Caco-2 (cell line): ENCODE results near the gene CACNA1I. TPM values are rescaled to one million over a fixed set of nuclear protein-coding genes. Genes with fewer than 3 reads are reported as not detected.

ENCODE experiments used
- BruUV-seq: library from RNA; stranded (reverse); fragments of 400-500 nt; replicated peaks from 2 replicates; lab custom pipeline; 2021; lab: Mats Ljungman, UMichigan
- CTCF ChIA-PET: fragments of 300-600 bp; sonication (Branson Sonifier 250); formaldehyde crosslinking; loops from one replicate; lab custom pipeline; 2022; ENCODE audit warnings: antibody characterized with exemption; lab: Charles Lee
- POLR2A ChIA-PET: fragments of 300-600 bp; sonication (Branson Sonifier 250); formaldehyde crosslinking; loops from one replicate; lab custom pipeline; 2022; ENCODE audit warnings: antibody characterized with exemption; lab: Charles Lee
- DNase-seq, 2 experiments: peaks; one replicate each; pipeline versions ENCODE4 v3.0.0 to v3.0.0-alpha.2; 2020 to 2022
- H3K27me3 ChIP-seq: replicated peaks from 2 replicates; pipeline ENCODE4 v1.6.0; 2011; ENCODE audit warnings: low read length; ENCODE audit not compliant: control insufficient read depth, insufficient read depth
- H3K36me3 ChIP-seq: 2 replicates; pipeline ENCODE4 v1.5.1; 2011; ENCODE audit warnings: low read length; ENCODE audit not compliant: control insufficient read depth, insufficient read depth
- H3K4me1 ChIP-seq: fragments of 250-450 bp; sonication (Bioruptor Pico); 2 replicates; pipeline ENCODE4 v1.5.1; 2020; ENCODE audit warnings: mild to moderate bottlenecking
- H3K4me3 ChIP-seq: 2 replicates; pipeline ENCODE4 v1.5.1; 2011; ENCODE audit warnings: low read depth, mild to moderate bottlenecking, control low read depth, low read length
- H3K9me3 ChIP-seq: fragments of 250-450 bp; sonication (Bioruptor Pico); 2 replicates; pipeline ENCODE4 v1.5.1; 2020; ENCODE audit warnings: mild to moderate bottlenecking, moderate library complexity
- H3K27ac Mint-ChIP-seq: one replicate; pipeline ENCODE4 v1.8.0; 2022; ENCODE audit warnings: mixed read lengths; ENCODE audit not compliant: unreplicated experiment
- H3K27me3 Mint-ChIP-seq: one replicate; pipeline ENCODE4 v1.8.0; 2022; ENCODE audit warnings: mixed read lengths; ENCODE audit not compliant: insufficient read depth, unreplicated experiment
- H3K36me3 Mint-ChIP-seq: one replicate; pipeline ENCODE4 v1.8.0; 2022; ENCODE audit warnings: mild to moderate bottlenecking, mixed read lengths; ENCODE audit not compliant: insufficient read depth, unreplicated experiment
- H3K4me1 Mint-ChIP-seq: one replicate; pipeline ENCODE4 v1.8.0; 2022; ENCODE audit warnings: low read depth, mixed read lengths; ENCODE audit not compliant: unreplicated experiment
- H3K4me3 Mint-ChIP-seq: one replicate; pipeline ENCODE4 v1.8.0; 2022; ENCODE audit warnings: mild to moderate bottlenecking, moderate library complexity, mixed read lengths; ENCODE audit not compliant: unreplicated experiment
- H3K9me3 Mint-ChIP-seq: one replicate; pipeline ENCODE4 v1.8.0; 2022; ENCODE audit warnings: mixed read lengths; ENCODE audit not compliant: unreplicated experiment
- intact Hi-C: fragments of 100-400 bp; cut with micrococcal nuclease; formaldehyde crosslinking; loops from one replicate; pipeline ENCODE4 v1.10.0; 2022; ENCODE audit not compliant: unreplicated experiment
- total RNA-seq: library from RNA; stranded (reverse); gene quantifications from 2 replicates; pipeline ENCODE4 v1.2.3, GENCODE V29; 2022
- TF ChIP-seq, protein P1 (sequence below), 2 experiments: fragments of 200-600 bp in 1 of 2; IDR thresholded peaks; 1 replicate in 1 of 2; 2 replicates in 1 of 2; pipeline versions ENCODE4 v1.5.1 to v1.8.0; 2011 to 2022; ENCODE audit warnings: antibody characterized with exemption in 1 of 2, control low read depth in 1 of 2, inconsistent platforms in 1 of 2, low read depth in 1 of 2, low read length in 1 of 2, mild to moderate bottlenecking in 1 of 2, moderate library complexity in 1 of 2; ENCODE audit not compliant: insufficient read depth in 1 of 2, severe bottlenecking in 1 of 2, unreplicated experiment in 1 of 2

The CACNA1I gene
- total RNA-seq, 1 experiment from 2014 or later: not detected

DNA sequence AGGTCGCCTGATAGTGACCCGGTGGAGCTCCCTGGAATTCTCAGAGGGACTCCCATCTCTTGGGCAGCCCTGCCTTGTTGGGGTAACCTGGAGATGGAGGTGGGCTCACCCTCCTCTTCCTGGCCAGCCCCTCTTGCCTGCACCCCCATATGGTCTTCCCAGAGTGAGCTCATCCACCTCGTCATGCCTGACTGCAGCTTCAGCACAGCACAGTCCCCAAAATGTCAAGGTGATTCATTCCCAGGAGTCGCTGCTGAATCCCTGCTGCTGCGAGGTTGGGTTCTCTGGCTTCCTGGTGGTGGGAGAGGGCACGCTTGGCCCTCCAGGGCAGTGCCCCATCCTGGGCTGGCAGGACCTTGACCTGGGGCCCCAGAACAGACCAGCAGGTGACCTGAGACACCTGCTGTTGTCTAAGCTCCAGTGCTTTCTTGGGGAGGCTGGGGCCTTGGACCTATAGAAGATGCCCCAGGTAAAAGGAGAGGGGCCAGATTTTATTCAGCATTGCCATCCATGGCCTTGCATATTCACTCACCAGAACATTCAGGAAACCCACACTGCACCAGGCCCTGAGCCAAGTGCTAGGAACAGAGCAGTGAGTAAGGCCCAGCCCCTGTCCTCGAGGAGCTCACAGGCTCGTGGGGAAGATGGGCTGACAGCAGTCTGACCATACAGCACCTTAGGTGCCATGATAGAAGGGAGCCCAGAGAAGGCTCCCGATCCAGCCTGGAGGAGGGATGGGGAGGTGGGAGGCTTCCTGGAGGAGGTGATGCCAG is 72.9 kb downstream of the CACNA1I start:
- no peak overlapping the region for H3K27ac Mint-ChIP-seq
- POLR2A ChIA-PET: no interaction called here
- no peaks in the 10 kb centered on the region for H3K27me3 Mint-ChIP-seq
- no peaks in the 10 kb centered on the region for H3K4me1 ChIP-seq
- intact Hi-C loops: no loop called here
- no peak overlapping the region for H3K4me3 Mint-ChIP-seq
- no peaks in the 10 kb centered on the region for H3K9me3 Mint-ChIP-seq
- H3K36me3 Mint-ChIP-seq: no peaks in the 10 kb centered on the region
- TF ChIP-seq, protein P1, sequence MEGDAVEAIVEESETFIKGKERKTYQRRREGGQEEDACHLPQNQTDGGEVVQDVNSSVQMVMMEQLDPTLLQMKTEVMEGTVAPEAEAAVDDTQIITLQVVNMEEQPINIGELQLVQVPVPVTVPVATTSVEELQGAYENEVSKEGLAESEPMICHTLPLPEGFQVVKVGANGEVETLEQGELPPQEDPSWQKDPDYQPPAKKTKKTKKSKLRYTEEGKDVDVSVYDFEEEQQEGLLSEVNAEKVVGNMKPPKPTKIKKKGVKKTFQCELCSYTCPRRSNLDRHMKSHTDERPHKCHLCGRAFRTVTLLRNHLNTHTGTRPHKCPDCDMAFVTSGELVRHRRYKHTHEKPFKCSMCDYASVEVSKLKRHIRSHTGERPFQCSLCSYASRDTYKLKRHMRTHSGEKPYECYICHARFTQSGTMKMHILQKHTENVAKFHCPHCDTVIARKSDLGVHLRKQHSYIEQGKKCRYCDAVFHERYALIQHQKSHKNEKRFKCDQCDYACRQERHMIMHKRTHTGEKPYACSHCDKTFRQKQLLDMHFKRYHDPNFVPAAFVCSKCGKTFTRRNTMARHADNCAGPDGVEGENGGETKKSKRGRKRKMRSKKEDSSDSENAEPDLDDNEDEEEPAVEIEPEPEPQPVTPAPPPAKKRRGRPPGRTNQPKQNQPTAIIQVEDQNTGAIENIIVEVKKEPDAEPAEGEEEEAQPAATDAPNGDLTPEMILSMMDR (IDR thresholded peaks at IDR 0.05; ENCODE audit: insufficient read depth in 1 of 2, low read depth in 1 of 2, low read length in 1 of 2, severe bottlenecking in 1 of 2, unreplicated experiment in 1 of 2): no peak
- no peak overlapping the region for H3K4me3 ChIP-seq
- CTCF ChIA-PET: no interaction called here
- H3K9me3 ChIP-seq: no peaks in the 10 kb centered on the region
- no TSS peak for BruUV-seq
- no peak for DNase-seq
- H3K36me3 ChIP-seq: no peaks in the 10 kb centered on the region
- H3K4me1 Mint-ChIP-seq: no peaks in the 10 kb centered on the region
- no peaks in the 10 kb centered on the region; the same call in 1 of the 2 replicates for H3K27me3 ChIP-seq

DNA sequence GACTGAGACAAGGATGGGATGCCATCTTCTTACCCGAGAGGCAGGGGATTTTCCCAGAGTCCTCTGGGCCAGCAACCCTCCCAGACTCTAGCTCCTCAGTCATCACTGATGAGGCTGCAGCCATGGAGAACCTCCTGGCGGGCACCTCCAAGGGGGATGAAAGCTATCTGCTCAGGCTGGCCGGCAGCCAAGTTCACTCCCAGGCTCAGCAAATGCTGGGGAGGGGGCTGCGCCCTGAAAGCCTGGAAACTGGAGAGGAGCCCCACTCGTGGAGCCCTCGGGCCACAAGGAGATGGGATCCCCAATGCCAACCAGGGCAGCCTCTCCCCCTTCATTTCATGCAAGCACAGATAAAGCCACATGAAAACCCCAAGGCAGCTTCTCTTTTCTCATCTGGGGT is 75.0 kb downstream of the CACNA1I start:
- Histone ChIP-seq H3K4me3 (no peak overlapping the region), H3K9me3 (no peaks in the 10 kb centered on the region), H3K4me1 (no peaks in the 10 kb centered on the region), H3K27me3 (no peaks in the 10 kb centered on the region; the same call in 1 of the 2 replicates), H3K36me3 (no peaks in the 10 kb centered on the region)
- DNase-seq: no peak
- H3K4me3 Mint-ChIP-seq: no peak overlapping the region
- ChIA-PET POLR2A (no interaction called here), CTCF (no interaction called here)
- no peak overlapping the region for H3K27ac Mint-ChIP-seq
- H3K9me3 Mint-ChIP-seq: no peaks in the 10 kb centered on the region
- H3K36me3 Mint-ChIP-seq: no peaks in the 10 kb centered on the region
- TF ChIP-seq, protein P1 (IDR thresholded peaks at IDR 0.05; ENCODE audit: insufficient read depth in 1 of 2, low read depth in 1 of 2, low read length in 1 of 2, severe bottlenecking in 1 of 2, unreplicated experiment in 1 of 2): no peak
- BruUV-seq: no TSS peak
- intact Hi-C loops: no loop called here
- no peaks in the 10 kb centered on the region for H3K27me3 Mint-ChIP-seq
- H3K4me1 Mint-ChIP-seq: no peaks in the 10 kb centered on the region

DNA sequence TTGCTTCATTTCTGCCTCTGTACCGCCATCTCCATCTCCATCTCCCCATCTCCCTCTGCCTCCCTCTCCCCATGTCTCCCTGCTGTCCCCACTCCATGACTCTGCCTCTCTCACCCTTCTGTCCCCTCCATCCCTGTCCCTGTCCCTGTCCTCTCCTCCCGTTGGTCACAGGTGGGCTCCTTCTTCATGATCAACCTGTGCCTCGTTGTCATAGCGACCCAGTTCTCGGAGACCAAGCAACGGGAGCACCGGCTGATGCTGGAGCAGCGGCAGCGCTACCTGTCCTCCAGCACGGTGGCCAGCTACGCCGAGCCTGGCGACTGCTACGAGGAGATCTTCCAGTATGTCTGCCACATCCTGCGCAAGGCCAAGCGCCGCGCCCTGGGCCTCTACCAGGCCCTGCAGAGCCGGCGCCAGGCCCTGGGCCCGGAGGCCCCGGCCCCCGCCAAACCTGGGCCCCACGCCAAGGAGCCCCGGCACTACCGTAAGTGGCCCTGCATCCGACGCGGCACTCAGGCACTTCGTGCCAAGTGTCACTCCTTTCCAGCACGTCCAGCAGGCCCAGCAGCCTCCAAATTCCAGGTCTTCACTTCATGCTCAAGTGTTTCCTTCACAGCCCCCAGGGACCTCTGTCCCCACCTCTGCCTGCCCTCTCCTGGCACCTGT is 76.0 kb downstream of the CACNA1I start:
- H3K4me3 ChIP-seq: no peak overlapping the region
- TF ChIP-seq, protein P1 (IDR thresholded peaks at IDR 0.05; ENCODE audit: insufficient read depth in 1 of 2, low read depth in 1 of 2, low read length in 1 of 2, severe bottlenecking in 1 of 2, unreplicated experiment in 1 of 2): no peak
- H3K9me3 ChIP-seq: no peaks in the 10 kb centered on the region
- H3K27me3 ChIP-seq: no peaks in the 10 kb centered on the region; the same call in 1 of the 2 replicates
- ChIA-PET POLR2A (no interaction called here), CTCF (no interaction called here)
- Mint-ChIP-seq H3K9me3 (no peaks in the 10 kb centered on the region), H3K27me3 (no peaks in the 10 kb centered on the region), H3K27ac (no peak overlapping the region), H3K4me3 (no peak overlapping the region), H3K4me1 (no peaks in the 10 kb centered on the region), H3K36me3 (no peaks in the 10 kb centered on the region)
- no peaks in the 10 kb centered on the region for H3K36me3 ChIP-seq
- BruUV-seq: no TSS peak
- DNase-seq: no peak
- intact Hi-C loops: no loop called here
- no peaks in the 10 kb centered on the region for H3K4me1 ChIP-seq
